NCI-H1105 treated with DMSO at 0.1 percent for 48 hours (cell line): ENCODE data around the gene VTI1A.
"Not testable (repeated sequence)": the region's sequence is repeated elsewhere in the genome, so short reads cannot be mapped to it uniquely, and the experiment has no call there.

Experiments
- DNase-seq: peaks from one replicate; lab custom pipeline; 2025; lab: John Stamatoyannopoulos, UW

VTI1A gene

GRCh38 chr10:112835944-112836451 lies 389.0 kb downstream of the VTI1A start:
- DNase-seq, result no peak

- no peak for DNase-seq
Measured at GRCh38 chr10:112838784-112839481, 391.9 kb downstream of the VTI1A start.

- no peak for DNase-seq
Measured at GRCh38 chr10:112839928-112840654, 393.1 kb downstream of the VTI1A start.

- no peak for DNase-seq
Measured at GRCh38 chr10:112841549-112841948, 394.5 kb downstream of the VTI1A start.

GRCh38 chr10:112842832-112843360 lies 395.9 kb downstream of the VTI1A start:
- DNase-seq, result no peak

- no peak for DNase-seq
Measured at GRCh38 chr10:112843623-112844022, 396.6 kb downstream of the VTI1A start.

- DNase-seq, result no peak
Measured at GRCh38 chr10:112844681-112845544, 397.9 kb downstream of the VTI1A start.

- no peak for DNase-seq
Measured at GRCh38 chr10:112847778-112848177, 400.8 kb downstream of the VTI1A start.

- no peak for DNase-seq
Measured at GRCh38 chr10:112848228-112848627, 401.2 kb downstream of the VTI1A start.

- DNase-seq, result no peak
Measured at GRCh38 chr10:112848868-112849430, 401.9 kb downstream of the VTI1A start.

- DNase-seq, result no peak
Measured at GRCh38 chr10:112849546-112849945, 402.5 kb downstream of the VTI1A start.

GRCh38 chr10:112851181-112851580 lies 404.2 kb downstream of the VTI1A start:
- no peak for DNase-seq

GRCh38 chr10:112851588-112852211 lies 404.7 kb downstream of the VTI1A start:
- DNase-seq, result no peak

- no peak for DNase-seq
Measured at GRCh38 chr10:112852306-112852705, 405.3 kb downstream of the VTI1A start.

GRCh38 chr10:112855134-112855533 lies 408.1 kb downstream of the VTI1A start:
- no peak for DNase-seq

- DNase-seq, result no peak
Measured at GRCh38 chr10:112857493-112857892, 410.5 kb downstream of the VTI1A start.

GRCh38 chr10:112858986-112859651 lies 412.1 kb downstream of the VTI1A start:
- DNase-seq, result no peak

GRCh38 chr10:112859793-112860192 lies 412.8 kb downstream of the VTI1A start:
- no peak for DNase-seq

GRCh38 chr10:112863461-112863860 lies 416.4 kb downstream of the VTI1A start:
- not testable (repeated sequence) for DNase-seq
